HG03139 (cell line): ENCODE measurements around the gene TAS1R1.

Experiments used
- ATAC-seq: cut with Tn5 transposase; IDR thresholded peaks from one replicate; pipeline ENCODE4 v1.9.1; 2021; ENCODE audit not compliant: unreplicated experiment

Gene TAS1R1

GRCh38 chr1:6570100-6570499 lies 15.0 kb downstream of the TAS1R1 start:
- ATAC-seq, result no peak

- ATAC-seq, result no peak
Observed at GRCh38 chr1:6570987-6571386, 15.9 kb downstream of the TAS1R1 start.

GRCh38 chr1:6572653-6573383 lies 17.7 kb downstream of the TAS1R1 start:
- ATAC-seq, result no peak

- ATAC-seq, result no peak
Observed at GRCh38 chr1:6574025-6574620, 19.0 kb downstream of the TAS1R1 start.

GRCh38 chr1:6574818-6575217 lies 19.7 kb downstream of the TAS1R1 start:
- no peak for ATAC-seq

GRCh38 chr1:6577831-6578525 lies 22.9 kb downstream of the TAS1R1 start:
- ATAC-seq, result no peak

GRCh38 chr1:6578624-6579373 lies 23.7 kb downstream of the TAS1R1 start:
- ATAC-seq, result no peak

- peak; percentile 94 for ATAC-seq
Observed at GRCh38 chr1:6579374-6580118, 24.4 kb downstream of the TAS1R1 start, which contains the start of gene ZBTB48. ZBTB48 (plus strand) TSS chr1:6579994; CDS start chr1:6580610, 616 bp downstream.

GRCh38 chr1:6580119-6580592 lies 25.0 kb downstream of the TAS1R1 start:
- no peak for ATAC-seq

GRCh38 chr1:6580593-6581409 lies 25.7 kb downstream of the TAS1R1 start:
- no peak for ATAC-seq

GRCh38 chr1:6581561-6582305 lies 26.6 kb downstream of the TAS1R1 start:
- ATAC-seq, result no peak

- no peak for ATAC-seq
Observed at GRCh38 chr1:6582370-6582769, 27.3 kb downstream of the TAS1R1 start.

GRCh38 chr1:6584126-6585080 lies 29.3 kb downstream of the TAS1R1 start:
- ATAC-seq, result no peak

- no peak for ATAC-seq
Observed at GRCh38 chr1:6585081-6585722, 30.1 kb downstream of the TAS1R1 start.

GRCh38 chr1:6585841-6586240 lies 30.7 kb downstream of the TAS1R1 start:
- ATAC-seq, result no peak

- no peak for ATAC-seq
Observed at GRCh38 chr1:6586404-6586816, 31.3 kb downstream of the TAS1R1 start.

GRCh38 chr1:6587261-6588005 lies 32.3 kb downstream of the TAS1R1 start:
- no peak for ATAC-seq
